HUES6 (cell line): Measurements from ENCODE around the gene RPTOR.

Experiments
- H3K27ac ChIP-seq: 2 replicates; pipeline ENCODE4 v1.7.0; 2013; ENCODE audit warnings: low read depth, mild to moderate bottlenecking, low read length, inconsistent platforms
- H3K27me3 ChIP-seq: 2 replicates; pipeline ENCODE4 v1.6.1; 2013; ENCODE audit warnings: low read length; ENCODE audit not compliant: control insufficient read depth, insufficient read depth
- H3K36me3 ChIP-seq: 2 replicates; pipeline ENCODE4 v1.6.1; 2013; ENCODE audit warnings: low read length; ENCODE audit not compliant: control insufficient read depth, insufficient read depth
- H3K4me1 ChIP-seq: 2 replicates; pipeline ENCODE4 v1.6.1; 2013; ENCODE audit warnings: low read length; ENCODE audit not compliant: control insufficient read depth, insufficient read depth
- H3K4me3 ChIP-seq: 2 replicates; pipeline ENCODE4 v1.5.1; 2013; ENCODE audit warnings: low read depth, low read length
- H3K9ac ChIP-seq: one replicate; pipeline ENCODE4 v1.6.1; 2013; ENCODE audit warnings: mild to moderate bottlenecking, low read length
- H3K9me3 ChIP-seq: 2 replicates; pipeline ENCODE4 v1.6.1; 2013; ENCODE audit warnings: low read depth, low read length; ENCODE audit not compliant: control insufficient read depth, insufficient read depth

Gene RPTOR

DNA sequence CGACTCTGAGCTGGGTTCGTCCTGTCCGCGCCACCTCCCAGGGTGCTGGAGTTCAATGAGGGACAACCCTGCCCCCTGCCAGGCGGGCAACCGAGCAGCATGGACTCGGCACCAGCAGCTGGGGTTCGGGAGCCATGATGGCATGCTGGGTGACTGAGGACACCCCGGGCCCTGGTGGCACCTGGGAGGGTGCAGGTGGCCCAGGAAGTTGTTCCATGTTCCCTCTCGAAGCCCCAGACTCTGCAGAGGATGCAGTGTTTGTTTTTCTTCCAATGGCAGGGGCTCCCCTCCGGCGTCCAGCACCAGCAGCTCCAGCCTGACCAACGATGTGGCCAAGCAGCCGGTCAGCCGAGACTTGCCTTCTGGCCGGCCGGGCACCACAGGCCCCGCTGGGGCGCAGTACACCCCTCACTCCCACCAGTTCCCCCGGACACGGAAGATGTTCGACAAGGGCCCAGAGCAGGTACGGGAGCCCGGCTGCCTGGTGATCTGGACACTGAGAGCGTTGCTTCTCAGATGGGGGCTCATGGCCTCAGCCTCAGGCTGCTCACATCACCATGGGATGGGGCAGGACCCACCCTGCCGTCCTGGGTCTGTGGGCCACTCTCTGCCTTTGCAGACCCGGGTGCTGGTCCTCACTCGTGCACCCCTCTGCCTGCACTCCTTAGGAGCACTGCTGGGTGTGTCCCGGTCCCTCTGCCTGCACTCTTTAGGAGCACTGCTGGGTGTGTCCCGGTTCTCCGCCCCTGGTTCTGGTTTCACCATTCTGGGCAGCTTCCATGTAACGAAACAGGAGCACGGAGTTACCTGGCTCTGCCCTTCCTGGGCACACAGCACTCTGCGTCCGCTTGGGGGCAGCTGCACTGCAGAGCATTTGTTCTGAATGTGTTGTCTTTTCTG, 378.8 kb downstream of the RPTOR start:
- Histone ChIP-seq H3K4me3 (no peak overlapping the region), H3K4me1 (peaks cover 18% of the 10 kb centered on the region), H3K27ac (no peak overlapping the region), H3K9me3 (no peaks in the 10 kb centered on the region), H3K9ac (no peak overlapping the region), H3K27me3 (peaks cover 22% of the 10 kb centered on the region), H3K36me3 (peaks cover 25% of the 10 kb centered on the region)

DNA sequence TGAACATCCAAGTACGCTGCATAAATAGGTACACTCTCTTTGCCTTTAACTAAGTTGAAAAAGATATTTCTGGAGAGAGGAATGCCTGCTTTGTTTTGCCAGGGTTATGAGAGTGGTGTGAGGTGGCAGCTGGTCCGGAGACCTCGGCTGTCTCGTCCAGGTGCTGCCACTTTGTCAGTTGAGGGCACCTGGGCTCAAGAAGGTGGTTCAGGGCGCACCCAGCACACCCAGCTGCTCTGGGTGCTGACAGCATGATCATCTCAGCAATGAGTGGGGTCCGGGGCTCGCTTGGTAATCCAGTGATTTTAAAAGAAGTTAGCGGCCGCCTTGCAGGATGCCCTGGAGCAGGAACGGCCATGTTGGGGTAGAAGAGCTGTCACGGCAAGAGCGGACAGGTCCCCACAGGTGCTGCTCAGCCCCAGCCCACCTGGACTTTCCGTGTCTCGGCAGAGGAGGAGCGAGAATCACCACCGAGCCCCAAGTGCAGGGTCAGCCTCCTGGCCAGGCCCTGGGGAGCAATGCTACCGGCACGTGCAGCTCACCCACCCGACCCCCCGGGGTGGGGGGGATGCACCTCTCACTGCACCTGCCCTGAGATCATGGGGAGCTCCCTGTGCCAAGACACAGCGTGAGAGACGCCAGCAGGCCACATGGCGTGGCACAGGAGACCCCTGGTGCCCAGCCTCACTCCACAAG, 379.6 kb downstream of the RPTOR start:
- Histone ChIP-seq H3K9me3 (no peaks in the 10 kb centered on the region), H3K27ac (no peak overlapping the region), H3K4me3 (no peak overlapping the region), H3K27me3 (peaks cover 30% of the 10 kb centered on the region), H3K9ac (no peak overlapping the region), H3K36me3 (peaks cover 23% of the 10 kb centered on the region), H3K4me1 (peaks cover 18% of the 10 kb centered on the region)

DNA sequence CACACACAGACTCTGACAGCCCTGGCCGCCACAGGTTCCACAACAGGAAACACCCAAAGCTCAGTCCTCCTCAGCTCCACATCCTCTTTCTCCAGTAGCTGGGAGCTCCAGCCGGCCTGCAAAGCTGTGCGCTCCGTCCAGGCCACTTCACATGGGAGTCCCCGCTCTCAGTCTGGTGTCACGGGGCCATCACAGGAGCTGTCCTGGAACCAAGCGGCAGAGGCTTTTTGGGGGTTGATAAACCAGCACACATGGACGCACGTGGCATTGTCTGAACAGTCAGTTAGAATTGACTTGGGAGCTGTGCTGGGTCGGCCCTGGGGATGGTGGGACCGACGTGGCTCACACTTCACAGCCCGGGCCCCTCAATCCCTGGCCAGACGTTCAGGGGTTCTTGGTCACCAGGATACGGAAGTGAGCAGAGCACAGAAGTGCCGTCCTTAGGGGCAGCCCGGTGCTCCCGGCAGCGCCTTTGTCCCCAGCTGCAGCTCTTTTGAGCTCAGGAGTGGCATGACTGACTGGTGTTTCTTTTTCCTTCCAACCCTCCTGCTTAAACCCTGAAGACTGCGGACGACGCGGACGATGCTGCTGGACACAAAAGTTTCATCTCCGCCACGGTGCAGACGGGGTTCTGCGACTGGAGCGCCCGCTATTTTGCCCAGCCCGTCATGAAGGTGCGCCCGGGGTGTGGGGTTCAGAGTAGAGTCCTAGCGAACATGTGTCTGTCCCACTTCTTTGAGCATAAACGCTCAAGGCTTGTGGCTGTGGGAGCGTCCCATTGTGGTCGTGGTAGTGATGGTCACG, 380.4 kb downstream of the RPTOR start:
- H3K4me3 ChIP-seq, result no peak overlapping the region
- no peak overlapping the region for H3K9ac ChIP-seq
- H3K9me3 ChIP-seq, result no peaks in the 10 kb centered on the region
- peaks cover 37% of the 10 kb centered on the region for H3K27me3 ChIP-seq
- peaks cover 25% of the 10 kb centered on the region for H3K36me3 ChIP-seq
- H3K27ac ChIP-seq, result no peak overlapping the region
- peaks cover 18% of the 10 kb centered on the region for H3K4me1 ChIP-seq

DNA sequence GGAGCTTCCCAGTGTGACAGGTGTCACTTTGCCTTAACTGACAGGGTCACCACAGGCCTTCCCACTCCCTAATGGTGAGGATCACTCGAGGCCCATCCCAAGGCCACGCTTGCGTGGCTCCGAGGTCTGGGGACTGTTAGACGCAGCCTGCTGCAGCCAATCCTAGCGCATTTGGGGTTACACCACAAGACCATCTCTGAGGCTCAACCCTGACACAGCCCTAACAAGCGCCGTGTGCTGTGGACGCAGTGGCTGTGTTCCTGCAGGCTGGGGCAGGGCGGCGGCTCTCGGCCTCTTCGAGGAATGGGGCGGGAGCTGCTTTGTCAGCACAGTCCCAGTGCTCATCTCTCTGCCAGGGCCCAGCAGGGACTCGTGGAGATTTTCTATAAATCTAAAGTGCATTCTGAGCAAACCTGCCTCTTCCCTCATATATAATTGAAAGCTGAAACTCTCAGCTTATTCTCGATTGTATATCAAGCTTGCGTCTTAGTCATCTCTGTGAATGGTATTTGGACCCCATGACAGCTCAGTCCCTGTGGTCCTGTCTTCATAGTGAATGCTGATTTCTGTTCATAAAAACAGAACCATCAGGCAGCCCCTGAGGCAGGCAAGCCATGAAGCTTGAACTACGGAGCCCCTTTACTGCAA, 381.2 kb downstream of the RPTOR start:
- no peak overlapping the region for H3K9ac ChIP-seq
- peaks cover 45% of the 10 kb centered on the region for H3K27me3 ChIP-seq
- H3K4me3 ChIP-seq, result no peak overlapping the region
- H3K27ac ChIP-seq, result no peak overlapping the region
- no peaks in the 10 kb centered on the region for H3K9me3 ChIP-seq
- peaks cover 27% of the 10 kb centered on the region for H3K36me3 ChIP-seq
- peaks cover 18% of the 10 kb centered on the region for H3K4me1 ChIP-seq

DNA sequence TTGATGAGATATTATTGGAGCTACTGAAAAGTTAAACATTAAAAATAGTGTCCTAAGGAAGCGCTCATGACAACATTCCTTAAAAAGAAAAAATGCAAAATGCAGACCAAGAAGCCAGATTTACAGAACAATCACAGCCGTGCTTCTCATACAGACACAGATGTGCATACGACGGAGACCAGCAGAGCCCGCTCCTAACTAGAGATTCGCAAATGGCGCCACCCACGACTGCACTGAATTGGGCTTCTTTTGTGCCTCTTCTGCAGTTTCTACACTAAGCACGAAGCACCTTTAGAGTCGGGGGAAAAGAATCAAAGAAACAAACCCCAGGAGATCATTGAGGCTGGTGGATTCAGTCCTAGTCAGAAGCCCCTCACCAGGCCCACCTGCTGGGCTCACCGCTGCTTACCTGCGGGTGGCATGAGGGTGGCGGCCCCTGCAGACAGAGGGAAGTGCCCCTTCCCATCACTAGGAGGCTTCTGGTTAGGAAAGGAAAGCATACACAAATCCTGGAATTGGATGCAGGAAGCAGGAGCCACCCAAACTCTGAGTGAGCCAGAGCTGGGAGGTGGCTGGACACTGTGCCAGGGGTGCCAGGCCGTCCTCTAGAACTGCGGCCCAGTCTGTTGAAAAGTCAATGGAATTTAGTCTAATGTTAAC, 382.1 kb downstream of the RPTOR start:
- peaks cover 46% of the 10 kb centered on the region for H3K27me3 ChIP-seq
- H3K9ac ChIP-seq, result no peak overlapping the region
- H3K36me3 ChIP-seq, result peaks cover 27% of the 10 kb centered on the region
- no peaks in the 10 kb centered on the region for H3K9me3 ChIP-seq
- H3K4me3 ChIP-seq, result no peak overlapping the region
- peaks cover 23% of the 10 kb centered on the region for H3K4me1 ChIP-seq
- no peak overlapping the region for H3K27ac ChIP-seq

DNA sequence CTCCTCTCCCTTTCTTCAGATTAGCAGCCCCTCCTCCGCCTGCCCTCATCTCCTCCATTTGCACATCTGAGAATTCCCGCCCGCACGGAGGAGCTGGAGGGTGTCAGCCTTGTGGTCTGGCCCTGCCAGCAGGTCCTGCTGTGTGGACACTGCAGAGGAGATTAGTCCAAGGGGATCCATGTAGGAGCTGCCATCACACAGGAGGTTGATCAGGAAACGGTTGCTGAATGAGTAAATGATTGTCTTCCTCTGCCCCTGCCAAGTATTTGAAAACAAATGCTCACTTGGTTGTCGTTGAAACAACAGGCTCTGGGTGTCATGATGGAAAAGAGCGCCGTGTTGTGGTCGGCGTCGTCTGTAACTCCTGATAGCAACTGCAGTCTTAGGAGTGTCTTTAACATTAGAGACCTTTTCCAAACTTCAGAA, 383.2 kb downstream of the RPTOR start:
- peaks cover 27% of the 10 kb centered on the region for H3K36me3 ChIP-seq
- H3K9ac ChIP-seq, result no peak overlapping the region
- H3K4me3 ChIP-seq, result no peak overlapping the region; the same call in 1 of the 2 replicates
- H3K27ac ChIP-seq, result no peak overlapping the region
- peaks cover 46% of the 10 kb centered on the region for H3K27me3 ChIP-seq
- peaks cover 23% of the 10 kb centered on the region for H3K4me1 ChIP-seq
- no peaks in the 10 kb centered on the region for H3K9me3 ChIP-seq

DNA sequence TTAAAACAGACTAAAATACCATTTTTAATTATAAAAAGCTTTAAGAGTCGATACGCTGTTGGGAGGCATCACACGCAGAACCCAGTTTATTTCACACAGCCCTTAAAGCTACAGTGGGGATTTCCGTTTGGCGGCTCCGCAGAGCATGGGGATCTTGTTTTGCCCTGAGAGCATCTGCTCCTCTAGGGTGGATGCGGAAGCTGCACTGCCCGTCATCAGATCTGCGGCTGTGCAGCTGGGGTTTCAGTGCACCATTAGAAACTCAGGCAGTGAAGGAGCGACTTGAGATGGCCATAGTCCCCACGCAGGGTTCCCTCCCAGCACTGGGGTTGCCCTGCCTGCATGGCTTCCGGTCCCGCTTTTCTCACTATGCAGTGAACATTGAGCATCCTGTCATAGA, 384.8 kb downstream of the RPTOR start:
- Histone ChIP-seq H3K27me3 (peaks cover 46% of the 10 kb centered on the region), H3K9me3 (no peaks in the 10 kb centered on the region), H3K27ac (no peak overlapping the region), H3K36me3 (peaks cover 18% of the 10 kb centered on the region), H3K4me1 (peaks cover 23% of the 10 kb centered on the region), H3K4me3 (no peak overlapping the region), H3K9ac (no peak overlapping the region)

DNA sequence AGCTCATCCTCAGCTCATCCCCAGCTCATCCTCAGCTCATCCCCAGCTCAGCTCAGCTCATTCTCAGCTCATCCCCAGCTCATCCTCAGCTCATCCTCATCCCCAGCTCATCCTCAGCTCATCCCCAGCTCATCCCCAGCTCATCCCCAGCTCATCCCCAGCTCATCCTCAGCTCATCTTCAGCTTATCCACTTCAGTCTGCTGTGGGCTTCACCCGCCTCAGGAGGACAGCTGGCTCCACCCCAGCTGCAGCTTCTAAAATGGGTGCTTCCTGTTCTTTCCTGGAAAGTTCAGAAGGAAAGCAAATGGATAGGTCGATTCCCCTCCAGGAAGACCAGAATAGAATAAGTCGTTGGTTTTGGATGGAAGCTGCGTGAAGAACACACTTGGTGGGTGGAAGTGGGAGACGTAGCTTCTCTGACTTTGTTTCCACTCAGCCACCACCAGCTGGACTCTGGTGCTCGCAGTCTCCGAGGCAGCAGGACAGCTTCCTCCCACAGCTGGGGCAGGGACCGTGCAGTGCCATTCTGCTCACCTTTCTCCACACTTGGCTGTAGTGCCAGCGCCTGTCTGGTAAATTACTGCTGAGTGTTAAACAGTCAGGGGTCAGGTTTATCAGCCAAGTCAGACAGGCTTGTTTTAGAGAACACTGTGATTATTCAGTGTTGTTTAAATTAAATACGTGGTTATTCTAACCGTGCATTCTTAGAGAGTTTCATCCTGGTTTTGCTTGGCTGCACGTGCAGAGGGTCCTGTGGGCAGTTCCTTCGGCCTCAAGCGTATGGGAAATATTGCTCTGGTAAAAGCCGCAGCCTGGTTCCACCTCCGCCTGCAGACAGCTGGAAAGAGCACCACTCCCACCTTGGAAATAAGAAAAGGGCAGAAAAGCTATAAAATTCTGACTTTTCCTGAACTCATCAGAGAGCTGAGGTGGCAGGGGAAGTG, 386.0 kb downstream of the RPTOR start:
- Histone ChIP-seq H3K27ac (no peak overlapping the region), H3K9ac (no peak overlapping the region), H3K27me3 (peaks cover 45% of the 10 kb centered on the region), H3K36me3 (peaks cover 11% of the 10 kb centered on the region), H3K4me3 (no peak overlapping the region), H3K9me3 (no peaks in the 10 kb centered on the region), H3K4me1 (peaks cover 23% of the 10 kb centered on the region)

DNA sequence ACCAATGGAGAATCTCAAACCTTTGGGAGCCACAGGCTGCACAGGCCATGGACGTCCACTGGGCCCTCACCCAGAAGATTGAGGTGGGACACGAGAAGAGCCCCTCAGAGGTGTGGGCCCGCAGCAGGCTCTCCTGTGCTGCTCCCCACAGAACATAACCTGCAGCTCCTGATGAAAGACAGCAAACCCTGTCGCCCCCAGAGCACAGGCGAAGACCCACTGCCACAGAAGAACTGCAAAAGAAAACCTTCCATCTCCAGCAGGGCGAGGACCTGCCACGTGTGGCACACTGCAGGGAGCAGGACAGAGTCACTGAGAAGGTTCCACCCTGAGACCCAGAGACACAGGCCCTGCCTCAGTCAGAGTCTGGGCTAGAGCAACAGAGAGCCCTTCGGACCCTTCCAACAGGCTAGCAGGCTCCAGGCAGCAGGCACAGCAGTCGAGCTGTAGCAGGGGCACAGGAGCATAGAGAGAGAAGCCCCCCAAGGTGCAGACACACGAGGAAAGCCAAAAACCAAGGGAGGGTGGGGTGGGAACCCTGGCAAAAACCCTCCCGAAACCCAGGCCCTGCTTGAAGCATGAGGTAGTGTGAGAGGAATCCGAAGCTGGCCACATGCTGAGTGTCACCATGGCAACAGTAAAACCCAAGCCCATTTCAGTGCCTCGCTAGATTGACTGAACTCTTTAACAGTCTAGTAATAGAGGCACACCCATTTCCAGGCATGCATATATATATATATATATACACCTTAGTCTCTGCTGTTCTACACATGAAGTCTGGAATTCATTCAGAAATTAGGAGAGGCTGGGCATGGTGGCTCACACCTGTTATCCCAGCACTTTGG, 387.0 kb downstream of the RPTOR start:
- Histone ChIP-seq H3K4me1 (peaks cover 20% of the 10 kb centered on the region), H3K9ac (no peak overlapping the region), H3K27ac (no peak overlapping the region), H3K4me3 (no peak overlapping the region), H3K27me3 (peaks cover 37% of the 10 kb centered on the region), H3K36me3 (peaks cover 4% of the 10 kb centered on the region; the same call in 1 of the 2 replicates), H3K9me3 (no peaks in the 10 kb centered on the region)
